Inferior parietal cortex (tissue), 1 donor: Measurements from ENCODE around the gene PAIP2.
"Not testable (repeated sequence)": the region's sequence is repeated elsewhere in the genome, so short reads cannot be mapped to it uniquely, and the experiment has no call there.

Source experiments
- DNase-seq: peaks from one replicate; pipeline ENCODE4 v3.0.0-alpha.2; 2016; ENCODE audit errors: extremely low spot score

Gene PAIP2

DNA sequence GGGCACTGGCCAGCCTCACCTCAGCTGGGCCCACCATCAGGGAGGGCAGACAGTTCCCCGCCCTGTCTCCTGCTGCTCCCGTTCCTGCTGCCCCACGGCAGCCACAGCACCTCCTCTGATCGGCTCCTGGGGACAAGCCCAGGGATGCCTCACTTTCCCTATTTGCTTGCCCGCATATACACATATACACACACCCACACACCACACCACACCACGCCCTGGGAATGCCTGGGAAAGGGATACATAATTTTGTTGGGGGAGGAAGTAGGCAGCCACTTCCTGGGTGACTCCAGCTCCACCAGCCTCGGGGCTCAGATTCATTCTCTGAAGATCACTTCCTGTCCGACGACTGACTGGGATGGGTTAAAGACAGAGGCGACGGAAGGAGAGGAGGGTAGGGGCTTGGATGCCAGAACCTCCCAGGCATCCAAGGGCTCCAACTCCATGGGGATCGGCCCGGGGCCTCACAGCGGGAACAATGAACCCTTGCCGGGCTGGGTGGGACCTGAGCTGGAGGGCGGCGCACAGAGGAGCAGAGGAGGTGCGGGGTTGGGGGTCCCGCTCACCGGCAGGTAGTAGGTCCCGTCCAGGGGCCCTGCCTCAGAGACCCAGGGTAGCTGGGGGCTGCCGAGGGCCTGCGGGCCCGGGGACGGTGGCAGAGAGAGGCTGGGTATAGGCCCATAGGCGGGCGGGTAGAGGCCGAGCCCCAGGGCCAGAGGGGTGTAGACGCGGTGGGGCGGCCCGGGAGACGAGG, 50.1 kb downstream of the PAIP2 start:
- no peak for DNase-seq

GRCh38 chr5:139392324-139392677, 50.6 kb downstream of the PAIP2 start:
- no peak for DNase-seq

GRCh38 chr5:139392678-139393496, 51.2 kb downstream of the PAIP2 start:
- no peak for DNase-seq

DNA sequence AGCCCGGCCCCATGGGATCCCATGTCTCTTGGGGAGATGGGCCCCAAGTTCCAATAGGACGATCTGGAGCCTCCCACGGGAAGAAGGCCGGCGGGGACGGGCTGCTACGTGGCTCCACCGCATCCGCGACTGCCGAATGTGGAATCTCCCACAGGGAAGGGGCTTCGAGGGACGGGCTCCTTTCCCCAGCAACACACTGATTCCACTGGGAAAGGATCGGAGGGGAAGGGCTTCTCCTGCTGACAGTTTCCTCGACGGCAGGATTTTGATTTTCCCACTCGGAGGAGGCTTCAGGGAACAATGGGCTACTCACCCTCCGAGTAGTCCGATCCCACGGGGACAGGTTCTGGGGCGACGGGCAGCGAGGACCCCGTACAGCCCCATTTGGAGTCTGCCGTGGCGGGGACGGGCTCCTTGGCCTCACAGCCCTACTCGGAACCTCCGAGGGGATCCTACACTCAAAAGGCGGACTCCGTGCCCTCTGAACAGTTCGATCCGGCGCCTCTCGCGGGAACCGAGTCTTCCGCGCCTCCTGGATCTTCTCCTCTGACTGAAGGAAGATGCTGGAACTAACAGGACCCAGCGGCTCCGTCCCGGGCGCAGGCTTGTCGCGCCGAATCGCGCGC, 52.0 kb downstream of the PAIP2 start:
- DNase-seq = no peak

DNA sequence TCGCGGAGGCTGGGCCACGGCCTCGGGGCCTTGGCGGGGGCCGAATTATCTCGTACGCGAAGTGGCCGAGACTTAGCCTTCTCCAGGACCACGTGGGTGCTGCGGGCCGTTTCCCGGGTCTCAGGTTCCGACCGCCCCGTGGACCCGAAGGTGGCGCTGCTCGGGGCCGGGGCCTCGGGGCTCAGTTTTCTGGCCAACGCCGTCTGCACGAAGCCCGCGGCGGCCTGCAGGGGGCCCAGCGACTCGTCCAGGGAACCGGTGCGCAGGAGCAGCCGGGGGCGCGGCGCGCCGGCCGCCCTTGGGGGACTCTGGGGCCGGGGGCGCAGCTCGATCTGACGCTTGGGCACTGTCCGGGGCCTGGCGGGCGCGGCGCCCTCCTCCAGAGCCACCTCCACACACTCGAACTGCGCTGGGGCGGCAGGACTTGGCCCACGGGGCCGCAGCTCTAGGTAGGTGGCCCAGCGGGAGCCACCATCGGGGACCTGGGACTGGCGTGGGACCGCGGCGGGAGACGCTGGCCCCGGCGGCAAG, 52.5 kb downstream of the PAIP2 start:
- no peak for DNase-seq

- DNase-seq = no peak
Observed at GRCh38 chr5:139394654-139395566, 53.3 kb downstream of the PAIP2 start, which contains the start of gene PROB1. Gene PROB1, minus strand, starts transcription at chr5:139395104. Its CDS starts 23 bp downstream, at chr5:139395081.

- DNase-seq = no peak
Observed at GRCh38 chr5:139395844-139396640, 54.4 kb downstream of the PAIP2 start.

DNA sequence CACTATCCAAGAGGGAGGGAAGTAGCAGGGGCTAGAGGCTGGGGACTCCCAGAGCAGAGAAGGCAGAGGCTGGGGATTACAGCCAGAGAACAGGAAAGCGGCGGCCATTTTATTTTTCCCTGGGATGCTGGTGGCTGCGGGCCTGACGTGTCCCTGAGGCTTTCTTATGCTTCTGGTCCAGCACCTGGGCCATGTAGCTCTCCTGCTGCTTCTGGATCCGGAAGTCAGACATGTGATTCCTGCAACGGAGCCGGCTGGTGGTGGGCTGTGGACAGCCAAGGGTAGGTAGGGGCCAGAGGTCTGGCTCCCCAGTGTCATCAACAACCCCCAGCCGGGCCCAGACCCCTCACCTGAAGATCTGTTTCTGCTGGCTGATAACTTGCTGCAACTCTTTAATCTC, 55.0 kb downstream of the PAIP2 start:
- no peak for DNase-seq

DNA sequence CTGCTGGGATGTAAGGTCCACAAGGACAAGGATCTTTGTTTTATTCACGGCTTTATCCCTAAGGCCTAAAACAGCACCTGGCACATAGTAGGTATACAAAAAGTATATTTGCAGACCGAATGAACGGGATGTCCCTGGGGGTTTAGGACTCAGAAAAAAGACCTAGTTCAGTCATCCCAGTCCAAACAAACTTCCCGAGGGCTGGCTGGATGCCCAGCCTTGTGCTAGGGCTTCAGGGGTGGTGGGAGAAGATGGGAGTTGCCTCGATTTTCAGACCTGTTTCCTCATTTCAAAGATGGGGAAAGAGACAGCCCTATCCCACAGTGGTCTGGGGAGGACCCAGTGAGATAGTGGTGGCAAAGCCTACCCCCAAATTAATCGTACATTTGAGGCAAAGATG, 56.3 kb downstream of the PAIP2 start:
- no peak for DNase-seq

GRCh38 chr5:139399501-139400121, 58.0 kb downstream of the PAIP2 start:
- DNase-seq = no peak

DNA sequence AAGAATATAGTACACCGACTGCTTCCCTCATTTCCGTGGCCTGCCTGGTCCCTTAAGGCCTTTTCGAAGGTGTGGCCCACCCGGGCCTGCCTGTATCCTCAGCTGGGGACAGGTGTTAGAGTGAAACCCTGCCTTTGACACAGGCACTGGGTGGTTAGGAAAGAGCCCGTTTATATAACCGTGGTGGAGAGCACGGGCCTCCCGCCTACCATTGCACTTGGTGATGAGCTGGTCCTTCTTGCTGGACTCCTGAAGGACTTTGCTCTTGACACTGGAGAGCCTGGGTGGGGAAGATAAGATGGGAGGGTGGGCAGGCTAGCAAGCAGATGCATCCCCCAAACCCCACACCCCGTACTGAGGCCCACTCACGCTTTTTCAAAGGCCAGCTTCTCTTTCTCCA, 59.9 kb downstream of the PAIP2 start:
- DNase-seq = no peak

GRCh38 chr5:139402561-139403158, 61.0 kb downstream of the PAIP2 start:
- DNase-seq = no peak

DNA sequence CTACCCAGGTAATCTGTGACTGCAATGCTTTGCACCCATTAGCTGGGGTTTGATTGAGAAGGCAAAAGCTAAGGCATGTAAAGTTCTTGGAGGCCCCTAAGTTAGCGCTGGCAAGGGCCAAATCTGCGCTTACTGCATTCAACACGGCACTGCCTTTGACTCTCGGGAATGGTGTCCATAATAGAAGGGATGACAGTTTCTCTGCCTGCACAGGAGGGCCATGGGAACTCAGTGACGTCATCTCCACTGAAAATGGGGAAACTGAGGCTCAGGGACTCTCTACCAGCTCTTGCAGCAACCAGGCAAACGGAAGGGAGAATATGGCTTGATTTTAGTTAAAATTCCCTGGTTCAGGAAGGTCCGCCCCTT, 61.7 kb downstream of the PAIP2 start:
- DNase-seq = no peak

DNA sequence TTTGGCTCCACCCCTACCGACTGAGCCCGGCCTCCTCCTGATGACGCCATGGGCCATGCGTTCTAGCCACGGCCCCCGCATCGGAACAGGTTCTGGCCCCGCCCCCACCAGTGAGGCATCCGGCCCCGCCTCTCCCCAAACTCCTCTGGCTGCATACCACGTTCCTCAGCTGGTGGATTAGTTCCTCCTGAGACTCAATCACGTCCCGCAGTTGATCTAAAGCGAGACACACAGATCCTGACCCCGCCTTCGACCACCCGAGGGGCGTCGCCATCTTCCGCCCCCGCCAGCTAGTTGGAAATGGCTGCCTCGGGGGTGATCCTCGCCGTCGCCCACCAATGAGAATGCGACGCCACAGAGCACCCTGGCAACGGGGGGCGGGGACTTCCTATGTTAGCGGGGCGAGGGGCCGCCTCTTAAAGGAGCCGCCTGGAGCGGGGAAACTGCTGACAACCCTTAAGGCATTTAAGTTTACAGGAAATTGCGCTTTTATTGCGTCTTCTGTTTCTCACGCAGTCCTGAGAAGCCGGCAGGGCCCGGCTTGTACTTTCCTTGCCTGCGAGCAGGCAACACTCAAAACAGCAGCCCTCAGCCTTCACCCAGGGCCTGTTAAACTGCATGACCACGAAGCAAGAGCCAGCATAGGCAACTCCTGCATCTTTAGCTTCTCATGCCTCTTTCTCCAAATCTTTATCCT, 62.3 kb downstream of the PAIP2 start, which contains the start of gene SPATA24:
Gene SPATA24 (minus strand): TSS at position 303 of the 697 bp plus-strand sequence. CDS start 29 bp downstream, at position 274.
- DNase-seq = peak; percentile 98

GRCh38 chr5:139404484-139404840, 62.8 kb downstream of the PAIP2 start:
- no peak for DNase-seq

DNA sequence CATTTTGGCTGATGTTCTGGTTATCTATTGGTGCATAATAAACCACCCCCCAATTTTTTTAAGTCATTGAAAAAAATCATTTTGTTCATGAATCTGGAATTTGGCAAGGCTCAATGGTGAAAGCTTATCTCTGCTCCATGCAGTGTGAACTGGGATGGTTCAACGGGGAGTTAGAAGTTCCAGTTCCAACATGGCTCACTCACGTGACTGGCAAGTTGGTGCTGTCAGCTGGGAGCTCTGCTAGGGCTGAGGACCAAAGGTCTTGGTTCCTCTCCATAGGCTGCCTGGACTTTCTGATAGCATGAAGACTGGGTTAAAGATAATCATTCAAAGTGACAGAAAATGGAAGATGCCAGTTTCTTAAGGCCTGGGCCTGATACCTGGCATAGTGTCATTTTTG, 65.3 kb downstream of the PAIP2 start:
- no peak for DNase-seq

- no peak for DNase-seq
Observed at GRCh38 chr5:139407517-139407916, 65.9 kb downstream of the PAIP2 start.

- no peak for DNase-seq
Observed at GRCh38 chr5:139408191-139408590, 66.5 kb downstream of the PAIP2 start.

DNA sequence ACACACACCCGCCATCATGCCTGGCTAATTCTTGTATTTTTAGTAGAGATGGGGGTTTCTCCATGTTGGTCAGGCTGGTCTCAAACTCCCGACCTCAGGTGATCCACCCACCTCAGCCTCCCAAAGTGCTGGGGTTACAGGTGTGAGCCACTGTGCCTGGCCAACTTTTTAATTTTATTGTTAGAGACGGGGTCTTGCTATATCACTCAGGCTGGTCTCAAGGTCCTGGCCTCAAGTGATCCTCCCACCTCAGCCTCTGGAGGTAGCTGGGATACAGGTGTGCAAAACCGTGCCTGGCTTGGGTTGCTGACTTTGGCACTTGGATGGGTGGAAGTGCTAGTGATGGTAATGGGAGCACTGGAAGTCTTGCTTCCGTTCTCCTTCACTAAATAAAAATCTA, 67.5 kb downstream of the PAIP2 start:
- DNase-seq = not testable (repeated sequence)
